ENCODE data around the gene DNAH17. TPM values are rescaled to one million over a fixed set of nuclear protein-coding genes. Genes with fewer than 3 reads are reported as not detected.

The DNAH17 gene
- polyA plus RNA-seq, 1 experiment: not detected

GRCh38 chr17:78575899-78576298, 1.3 kb downstream of the DNAH17 start:
- CTCF ChIA-PET: no interaction called here

GRCh38 chr17:78575340-78575739, 1.9 kb downstream of the DNAH17 start:
- no peak for TF ChIP-seq CTCF (IDR thresholded peaks at IDR 0.05; ENCODE audit: low read depth, low read length)
- Histone ChIP-seq H3K4me3 (ENCODE audit: low read depth, low read length) (no peak overlapping the region), H3K9me3 (ENCODE audit: control insufficient read depth, insufficient read depth, low read length) (peaks cover 3% of the 10 kb centered on the region; the same call in 1 of the 2 replicates), H3K27ac (ENCODE audit: low read depth, low read length) (no peak overlapping the region), H3K27me3 (ENCODE audit: control insufficient read depth, insufficient read depth, low read length) (peaks cover 18% of the 10 kb centered on the region)
- DNase-seq (ENCODE audit: low read depth, low spot score): no peak
- CTCF ChIA-PET: no interaction called here
- POLR2A ChIA-PET: no interaction called here

More at GRCh38 chr17:78575899-78576298, 1.3 kb downstream of the DNAH17 start:
- H3K27ac ChIP-seq (ENCODE audit: low read depth, low read length): no peak overlapping the region
- no peak for DNase-seq (ENCODE audit: low read depth, low spot score)
- H3K27me3 ChIP-seq (ENCODE audit: control insufficient read depth, insufficient read depth, low read length): peaks cover 16% of the 10 kb centered on the region
- peaks cover 3% of the 10 kb centered on the region; the same call in 1 of the 2 replicates for H3K9me3 ChIP-seq (ENCODE audit: control insufficient read depth, insufficient read depth, low read length)
- POLR2A ChIA-PET: no interaction called here
- TF ChIP-seq CTCF (IDR thresholded peaks at IDR 0.05; ENCODE audit: low read depth, low read length): no peak
- H3K4me3 ChIP-seq (ENCODE audit: low read depth, low read length): no peak overlapping the region

GRCh38 chr17:78573955-78574354, 3.2 kb downstream of the DNAH17 start:
- ChIA-PET CTCF (no interaction called here), POLR2A (interaction anchor here (1.1 kb wide), 1 partner anchor 19 kb away, joined by 5 read pairs; no protein-coding TSS in a partner anchor)
- Histone ChIP-seq H3K27ac (ENCODE audit: low read depth, low read length) (no peak overlapping the region), H3K9me3 (ENCODE audit: control insufficient read depth, insufficient read depth, low read length) (peaks cover 3% of the 10 kb centered on the region; the same call in 1 of the 2 replicates), H3K27me3 (ENCODE audit: control insufficient read depth, insufficient read depth, low read length) (peaks cover 20% of the 10 kb centered on the region), H3K4me3 (ENCODE audit: low read depth, low read length) (no peak overlapping the region)
- no peak for DNase-seq (ENCODE audit: low read depth, low spot score)
- no peak for TF ChIP-seq CTCF (IDR thresholded peaks at IDR 0.05; ENCODE audit: low read depth, low read length)

GRCh38 chr17:78572239-78573205, 4.7 kb downstream of the DNAH17 start:
- TF ChIP-seq CTCF (IDR thresholded peaks at IDR 0.05; ENCODE audit: low read depth, low read length): no peak
- DNase-seq (ENCODE audit: low read depth, low spot score): no peak
- H3K4me3 ChIP-seq (ENCODE audit: low read depth, low read length): no peak overlapping the region
- POLR2A ChIA-PET: no interaction called here
- H3K27ac ChIP-seq (ENCODE audit: low read depth, low read length): no peak overlapping the region
- CTCF ChIA-PET: no interaction called here
- H3K27me3 ChIP-seq (ENCODE audit: control insufficient read depth, insufficient read depth, low read length): peaks cover 26% of the 10 kb centered on the region
- H3K9me3 ChIP-seq (ENCODE audit: control insufficient read depth, insufficient read depth, low read length): peaks cover 3% of the 10 kb centered on the region; the same call in 1 of the 2 replicates

- ChIA-PET POLR2A (no interaction called here), CTCF (no interaction called here)
- no peak for TF ChIP-seq CTCF (IDR thresholded peaks at IDR 0.05; ENCODE audit: low read depth, low read length)
- no peak for DNase-seq (ENCODE audit: low read depth, low spot score)
- H3K9me3 ChIP-seq (ENCODE audit: control insufficient read depth, insufficient read depth, low read length): no peaks in the 10 kb centered on the region; the same call in 1 of the 2 replicates
- H3K27ac ChIP-seq (ENCODE audit: low read depth, low read length): no peak overlapping the region
- no peak overlapping the region for H3K4me3 ChIP-seq (ENCODE audit: low read depth, low read length)
- peaks cover 31% of the 10 kb centered on the region for H3K27me3 ChIP-seq (ENCODE audit: control insufficient read depth, insufficient read depth, low read length)
Observed at GRCh38 chr17:78571329-78571728, 5.9 kb downstream of the DNAH17 start.
